Caco-2 (cell line): Measurements from ENCODE around the gene ELN. TPM values are rescaled to one million over a fixed set of nuclear protein-coding genes. Genes with fewer than 3 reads are reported as not detected.

Source experiments
- BruUV-seq: library from RNA; stranded (reverse); fragments of 400-500 nt; replicated peaks from 2 replicates; lab custom pipeline; 2021; lab: Mats Ljungman, UMichigan
- CTCF ChIA-PET: fragments of 300-600 bp; sonication (Branson Sonifier 250); formaldehyde crosslinking; loops from one replicate; lab custom pipeline; 2022; ENCODE audit warnings: antibody characterized with exemption; lab: Charles Lee
- POLR2A ChIA-PET: fragments of 300-600 bp; sonication (Branson Sonifier 250); formaldehyde crosslinking; loops from one replicate; lab custom pipeline; 2022; ENCODE audit warnings: antibody characterized with exemption; lab: Charles Lee
- DNase-seq, 2 experiments: peaks; one replicate each; pipeline versions ENCODE4 v3.0.0 to v3.0.0-alpha.2; 2020 to 2022
- H3K27me3 ChIP-seq: replicated peaks from 2 replicates; pipeline ENCODE4 v1.6.0; 2011; ENCODE audit warnings: low read length; ENCODE audit not compliant: control insufficient read depth, insufficient read depth
- H3K36me3 ChIP-seq: 2 replicates; pipeline ENCODE4 v1.5.1; 2011; ENCODE audit warnings: low read length; ENCODE audit not compliant: control insufficient read depth, insufficient read depth
- H3K4me1 ChIP-seq: fragments of 250-450 bp; sonication (Bioruptor Pico); 2 replicates; pipeline ENCODE4 v1.5.1; 2020; ENCODE audit warnings: mild to moderate bottlenecking
- H3K4me3 ChIP-seq: 2 replicates; pipeline ENCODE4 v1.5.1; 2011; ENCODE audit warnings: low read depth, mild to moderate bottlenecking, control low read depth, low read length
- H3K9me3 ChIP-seq: fragments of 250-450 bp; sonication (Bioruptor Pico); 2 replicates; pipeline ENCODE4 v1.5.1; 2020; ENCODE audit warnings: mild to moderate bottlenecking, moderate library complexity
- H3K27ac Mint-ChIP-seq: one replicate; pipeline ENCODE4 v1.8.0; 2022; ENCODE audit warnings: mixed read lengths; ENCODE audit not compliant: unreplicated experiment
- H3K27me3 Mint-ChIP-seq: one replicate; pipeline ENCODE4 v1.8.0; 2022; ENCODE audit warnings: mixed read lengths; ENCODE audit not compliant: insufficient read depth, unreplicated experiment
- H3K36me3 Mint-ChIP-seq: one replicate; pipeline ENCODE4 v1.8.0; 2022; ENCODE audit warnings: mild to moderate bottlenecking, mixed read lengths; ENCODE audit not compliant: insufficient read depth, unreplicated experiment
- H3K4me1 Mint-ChIP-seq: one replicate; pipeline ENCODE4 v1.8.0; 2022; ENCODE audit warnings: low read depth, mixed read lengths; ENCODE audit not compliant: unreplicated experiment
- H3K4me3 Mint-ChIP-seq: one replicate; pipeline ENCODE4 v1.8.0; 2022; ENCODE audit warnings: mild to moderate bottlenecking, moderate library complexity, mixed read lengths; ENCODE audit not compliant: unreplicated experiment
- H3K9me3 Mint-ChIP-seq: one replicate; pipeline ENCODE4 v1.8.0; 2022; ENCODE audit warnings: mixed read lengths; ENCODE audit not compliant: unreplicated experiment
- CTCF ChIP-seq, 2 experiments: fragments of 200-600 bp in 1 of 2; IDR thresholded peaks; 1 replicate in 1 of 2; 2 replicates in 1 of 2; pipeline versions ENCODE4 v1.5.1 to v1.8.0; 2011 to 2022; ENCODE audit warnings: antibody characterized with exemption in 1 of 2, control low read depth in 1 of 2, inconsistent platforms in 1 of 2, low read depth in 1 of 2, low read length in 1 of 2, mild to moderate bottlenecking in 1 of 2, moderate library complexity in 1 of 2; ENCODE audit not compliant: insufficient read depth in 1 of 2, severe bottlenecking in 1 of 2, unreplicated experiment in 1 of 2
- intact Hi-C: fragments of 100-400 bp; cut with micrococcal nuclease; formaldehyde crosslinking; loops from one replicate; pipeline ENCODE4 v1.10.0; 2022; ENCODE audit not compliant: unreplicated experiment
- total RNA-seq: library from RNA; stranded (reverse); gene quantifications from 2 replicates; pipeline ENCODE4 v1.2.3, GENCODE V29; 2022

The ELN gene
- total RNA-seq, 1 experiment from 2014 or later, result not detected

GRCh38 chr7:74058486-74058885 is 30.5 kb downstream of the ELN start:
- intact Hi-C loops, result no loop called here
- no peak for DNase-seq
- Mint-ChIP-seq H3K27ac (no peak overlapping the region), H3K4me1 (no peaks in the 10 kb centered on the region), H3K36me3 (no peaks in the 10 kb centered on the region), H3K4me3 (no peak overlapping the region), H3K27me3 (peaks cover 14% of the 10 kb centered on the region), H3K9me3 (no peaks in the 10 kb centered on the region)
- H3K9me3 ChIP-seq, result no peaks in the 10 kb centered on the region
- H3K4me3 ChIP-seq, result no peak overlapping the region
- H3K4me1 ChIP-seq, result no peaks in the 10 kb centered on the region; the same call in 1 of the 2 replicates
- no peak for TF ChIP-seq CTCF (IDR thresholded peaks at IDR 0.05; ENCODE audit: insufficient read depth in 1 of 2, low read depth in 1 of 2, low read length in 1 of 2, severe bottlenecking in 1 of 2, unreplicated experiment in 1 of 2)
- POLR2A ChIA-PET, result no interaction called here
- H3K36me3 ChIP-seq, result no peaks in the 10 kb centered on the region
- no TSS peak for BruUV-seq
- CTCF ChIA-PET, result no interaction called here
- H3K27me3 ChIP-seq, result no peaks in the 10 kb centered on the region

GRCh38 chr7:74059037-74059436 is 31.1 kb downstream of the ELN start:
- peaks cover 9% of the 10 kb centered on the region for H3K27me3 Mint-ChIP-seq
- H3K9me3 Mint-ChIP-seq, result no peaks in the 10 kb centered on the region
- Histone ChIP-seq H3K27me3 (no peaks in the 10 kb centered on the region), H3K4me1 (no peaks in the 10 kb centered on the region; the same call in 1 of the 2 replicates), H3K4me3 (no peak overlapping the region), H3K36me3 (no peaks in the 10 kb centered on the region), H3K9me3 (no peaks in the 10 kb centered on the region)
- intact Hi-C loops, result no loop called here
- DNase-seq, result no peak
- H3K36me3 Mint-ChIP-seq, result no peaks in the 10 kb centered on the region
- CTCF ChIA-PET, result interaction anchor here (0.6 to 0.7 kb wide), 4 partner anchors 9 to 147 kb away, joined by 3 to 6 read pairs (median 3); no protein-coding TSS in a partner anchor
- TF ChIP-seq CTCF (IDR thresholded peaks at IDR 0.05; ENCODE audit: insufficient read depth in 1 of 2, low read depth in 1 of 2, low read length in 1 of 2, severe bottlenecking in 1 of 2, unreplicated experiment in 1 of 2), result no peak
- no peak overlapping the region for H3K4me3 Mint-ChIP-seq
- H3K4me1 Mint-ChIP-seq, result no peaks in the 10 kb centered on the region
- no TSS peak for BruUV-seq
- H3K27ac Mint-ChIP-seq, result no peak overlapping the region
- POLR2A ChIA-PET, result no interaction called here

GRCh38 chr7:74059681-74060588 is 32.0 kb downstream of the ELN start:
- H3K9me3 ChIP-seq, result no peaks in the 10 kb centered on the region
- Mint-ChIP-seq H3K4me1 (no peaks in the 10 kb centered on the region), H3K4me3 (no peak overlapping the region), H3K27me3 (peaks cover 7% of the 10 kb centered on the region), H3K36me3 (no peaks in the 10 kb centered on the region), H3K27ac (no peak overlapping the region), H3K9me3 (no peaks in the 10 kb centered on the region)
- no peak for TF ChIP-seq CTCF (IDR thresholded peaks at IDR 0.05; ENCODE audit: insufficient read depth in 1 of 2, low read depth in 1 of 2, low read length in 1 of 2, severe bottlenecking in 1 of 2, unreplicated experiment in 1 of 2)
- BruUV-seq, result no TSS peak
- DNase-seq, result no peak
- H3K4me1 ChIP-seq, result no peaks in the 10 kb centered on the region; the same call in 1 of the 2 replicates
- H3K27me3 ChIP-seq, result no peaks in the 10 kb centered on the region
- CTCF ChIA-PET, result interaction anchor here (0.6 to 1.1 kb wide), 3 partner anchors 8 to 33 kb away, joined by 3 to 6 read pairs (median 3); no protein-coding TSS in a partner anchor
- POLR2A ChIA-PET, result no interaction called here
- H3K4me3 ChIP-seq, result no peak overlapping the region
- intact Hi-C loops, result no loop called here
- H3K36me3 ChIP-seq, result no peaks in the 10 kb centered on the region
